Activated naive CD4-positive, alpha-beta T cell treated with anti-CD3 and anti-CD28 coated beads, Interleukin-2, amount 50 U/mL, for 72 hours (primary cell): Measurements from ENCODE around the gene NINL. TPM values are rescaled to one million over a fixed set of nuclear protein-coding genes. Genes with fewer than 3 reads are reported as not detected.
"Not testable (repeated sequence)": the region's sequence is repeated elsewhere in the genome, so short reads cannot be mapped to it uniquely, and the experiment has no call there.

Source experiments
- ATAC-seq, 2 donors: fragments of 150-1000 bp; cut with Tn5 transposase; 2 replicates each; pipeline ENCODE4 v1.10.0; 2021; ENCODE audit warnings: mild to moderate bottlenecking in 2 of 2, moderate library complexity in 2 of 2
- DNase-seq, 2 donors: peaks; one replicate each; pipeline ENCODE4 v3.0.0; 2021 to 2022; ENCODE audit warnings: low spot score in 2 of 2
- H3K27ac Mint-ChIP-seq, 2 donors: one replicate each; pipeline ENCODE4 v1.8.0; 2022; ENCODE audit warnings: mild to moderate bottlenecking in 2 of 2, mixed read lengths in 2 of 2
- H3K36me3 Mint-ChIP-seq, 2 donors: one replicate each; pipeline ENCODE4 v1.8.0; 2022; ENCODE audit warnings: mixed read lengths in 2 of 2
- H3K9me3 Mint-ChIP-seq, 2 donors: one replicate each; pipeline ENCODE4 v1.8.0; 2022; ENCODE audit warnings: mixed read lengths in 2 of 2
- total RNA-seq, 2 donors: library from RNA; stranded (reverse); gene quantifications; one replicate each; pipeline ENCODE4 v1.2.3, GENCODE V29; 2022

Gene NINL
- total RNA-seq, 2 donors from 2014 or later, result 3.2 to 5.5 TPM

DNA sequence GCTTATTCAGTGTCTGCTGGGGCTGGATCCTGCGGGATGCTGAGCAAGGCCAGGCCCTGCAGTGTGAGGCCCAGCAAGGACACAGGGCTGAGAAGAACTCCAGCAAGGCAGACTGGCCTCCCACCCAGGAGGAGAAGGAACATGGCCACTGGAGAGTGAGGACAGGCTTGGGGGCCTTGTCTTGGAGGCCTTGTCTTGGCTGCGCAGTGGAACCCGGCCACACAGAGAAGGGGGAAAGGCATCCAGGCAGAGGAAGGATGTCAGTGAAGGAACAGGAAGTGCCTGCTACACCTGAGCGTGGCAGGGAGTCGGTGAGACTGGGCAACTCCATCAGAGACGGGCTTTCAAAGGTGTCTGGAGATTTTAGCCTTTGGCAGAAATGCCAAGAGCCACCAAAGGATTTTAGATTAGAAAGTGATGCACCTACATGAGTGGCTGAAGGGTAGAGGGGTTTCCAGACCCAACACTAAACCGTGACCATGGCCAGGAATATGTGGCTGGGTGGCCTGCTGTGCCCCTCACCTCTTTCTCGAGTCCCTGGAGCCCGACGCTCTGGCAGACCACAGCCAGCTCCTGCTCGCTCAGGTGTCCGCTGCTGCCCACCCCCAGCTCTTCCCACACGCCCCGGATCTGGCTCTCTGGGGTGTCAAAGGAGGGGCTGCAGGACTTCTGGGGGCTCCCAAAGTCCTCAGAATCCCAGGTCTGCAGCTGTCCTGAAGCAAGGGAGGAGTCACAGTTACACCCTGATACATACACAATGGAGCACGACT is 80.8 kb downstream of the NINL start:
- DNase-seq (no peak), ATAC-seq (no peak)
- Mint-ChIP-seq H3K27ac (peak overlapping the region; percentile 22 to 48), H3K36me3 (peaks cover 0 to 7% of the 10 kb centered on the region in 2 donors), H3K9me3 (no peaks in the 10 kb centered on the region)

DNA sequence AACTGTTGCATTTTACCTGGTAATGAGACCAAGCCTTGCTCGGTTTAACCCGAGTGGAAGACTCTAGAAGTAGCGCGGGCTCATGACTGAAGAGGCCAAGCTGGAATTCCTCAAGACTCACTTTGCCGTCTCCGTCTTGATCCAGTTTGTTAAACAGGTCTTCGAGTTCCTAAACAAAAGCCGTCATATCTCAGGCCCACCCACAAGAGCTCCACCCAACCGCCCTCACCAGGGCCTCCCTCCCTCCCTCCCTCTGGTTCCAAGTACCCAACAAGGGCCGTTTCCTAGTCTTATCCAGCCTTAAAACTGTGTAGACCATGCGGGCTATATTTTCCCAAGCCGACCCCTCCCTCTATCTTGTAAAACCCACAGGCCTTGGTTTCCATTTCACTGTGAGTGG is 81.4 kb downstream of the NINL start:
- DNase-seq (no peak), ATAC-seq (no peak)
- Mint-ChIP-seq H3K9me3 (no peaks in the 10 kb centered on the region), H3K27ac (peak overlapping the region in 1 of 2 donors; percentile 84), H3K36me3 (peaks cover 0 to 2% of the 10 kb centered on the region in 2 donors)

GRCh38 chr20:25503051-25503639 is 82.2 kb downstream of the NINL start:
- not testable (repeated sequence) for H3K27ac Mint-ChIP-seq, H3K36me3 Mint-ChIP-seq, H3K9me3 Mint-ChIP-seq, ATAC-seq, DNase-seq

GRCh38 chr20:25500880-25501351 is 84.4 kb downstream of the NINL start:
- H3K27ac Mint-ChIP-seq, result peak overlapping the region in 1 of 2 donors; percentile 55
- DNase-seq (no peak), ATAC-seq (no peak)
- H3K36me3 Mint-ChIP-seq, result no peaks in the 10 kb centered on the region
- no peaks in the 10 kb centered on the region for H3K9me3 Mint-ChIP-seq

DNA sequence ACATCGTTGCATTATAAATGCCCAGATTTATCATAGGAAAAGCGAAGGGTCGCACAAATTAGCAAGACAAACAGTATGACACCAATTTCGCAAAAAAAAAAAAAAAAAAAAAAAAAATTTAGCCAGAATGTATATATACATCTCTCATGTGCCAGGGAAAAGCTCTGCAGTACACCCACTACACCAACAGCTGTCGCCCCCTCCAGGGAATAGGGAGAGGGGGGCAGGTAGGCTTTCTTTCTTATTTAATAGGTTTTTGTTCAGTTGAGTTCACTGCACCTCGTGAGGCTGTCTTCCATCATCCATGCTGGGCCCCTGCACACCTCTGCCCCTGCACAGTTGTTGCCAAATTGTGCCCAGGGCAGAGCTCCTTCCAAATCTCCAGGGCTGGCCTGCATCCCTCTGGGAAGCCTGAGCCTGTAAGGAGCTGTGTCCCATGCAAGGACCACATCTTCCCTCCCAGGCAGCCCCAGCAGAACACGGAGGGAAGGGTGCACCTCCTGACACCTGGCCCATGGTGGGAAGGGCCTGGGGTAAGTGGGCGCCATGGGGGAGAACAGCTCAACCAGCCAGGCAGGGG is 85.4 kb downstream of the NINL start:
- Mint-ChIP-seq H3K27ac (no peak overlapping the region), H3K9me3 (no peaks in the 10 kb centered on the region), H3K36me3 (no peaks in the 10 kb centered on the region)
- DNase-seq (no peak), ATAC-seq (no peak)

GRCh38 chr20:25499031-25499430 is 86.3 kb downstream of the NINL start:
- Mint-ChIP-seq H3K9me3 (no peaks in the 10 kb centered on the region), H3K27ac (no peak overlapping the region), H3K36me3 (no peaks in the 10 kb centered on the region)
- DNase-seq, result no peak
- ATAC-seq, result no peak

DNA sequence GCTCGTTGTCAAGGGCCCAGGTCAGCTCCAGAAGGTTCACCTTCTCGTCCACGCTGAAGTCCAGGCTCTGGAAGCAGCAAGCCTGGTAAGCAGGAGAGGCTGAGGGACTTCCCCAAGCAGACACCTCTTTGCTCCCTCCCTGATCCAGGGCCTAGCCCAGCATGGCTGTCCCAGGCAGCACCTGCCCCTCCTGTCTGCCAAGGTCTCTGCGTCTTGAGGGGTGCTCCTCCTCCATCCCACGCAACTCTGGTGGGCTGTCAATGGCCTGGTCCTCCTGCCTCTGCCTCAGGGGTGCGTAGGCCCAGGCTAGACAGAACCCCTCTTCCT is 87.1 kb downstream of the NINL start:
- ATAC-seq (no peak), DNase-seq (no peak)
- no peaks in the 10 kb centered on the region for H3K9me3 Mint-ChIP-seq
- peak overlapping the region in 1 of 2 donors; percentile 66 for H3K27ac Mint-ChIP-seq
- H3K36me3 Mint-ChIP-seq, result no peaks in the 10 kb centered on the region

DNA sequence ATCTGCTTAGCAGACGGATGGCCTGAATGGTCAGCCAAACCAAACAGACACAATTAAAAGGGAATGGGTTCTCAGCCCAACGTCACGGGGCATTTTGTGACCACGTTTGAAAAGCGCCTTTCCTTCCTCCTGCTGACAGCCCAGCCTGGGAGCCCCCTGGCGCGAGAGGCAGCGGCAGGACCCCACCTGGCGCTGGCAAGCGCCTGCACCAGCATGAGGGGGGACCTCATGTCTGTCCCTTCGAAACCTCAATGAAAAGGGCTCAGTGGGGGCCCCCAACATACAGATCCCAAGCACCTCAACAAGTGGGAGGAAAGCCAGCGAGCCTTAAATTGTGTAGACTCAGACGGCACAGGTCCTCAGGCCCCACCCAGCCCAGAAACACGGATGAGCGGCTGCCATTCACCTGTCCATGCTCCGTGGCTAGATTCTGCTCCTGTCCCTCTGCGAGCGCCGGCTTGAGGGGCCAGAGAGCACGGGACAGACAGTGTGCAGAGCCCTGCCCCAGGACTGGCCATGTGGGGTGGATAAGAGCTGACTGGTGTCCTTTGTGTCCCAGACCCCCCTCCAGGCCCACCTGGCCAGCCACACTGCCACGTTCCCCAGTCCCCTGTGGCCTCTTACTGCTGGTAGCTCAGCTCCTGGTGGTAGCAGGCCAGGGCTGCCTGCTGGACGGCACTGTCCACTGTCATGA is 87.6 kb downstream of the NINL start:
- Mint-ChIP-seq H3K36me3 (no peaks in the 10 kb centered on the region), H3K27ac (no peak overlapping the region), H3K9me3 (no peaks in the 10 kb centered on the region)
- no peak for ATAC-seq
- DNase-seq, result no peak

DNA sequence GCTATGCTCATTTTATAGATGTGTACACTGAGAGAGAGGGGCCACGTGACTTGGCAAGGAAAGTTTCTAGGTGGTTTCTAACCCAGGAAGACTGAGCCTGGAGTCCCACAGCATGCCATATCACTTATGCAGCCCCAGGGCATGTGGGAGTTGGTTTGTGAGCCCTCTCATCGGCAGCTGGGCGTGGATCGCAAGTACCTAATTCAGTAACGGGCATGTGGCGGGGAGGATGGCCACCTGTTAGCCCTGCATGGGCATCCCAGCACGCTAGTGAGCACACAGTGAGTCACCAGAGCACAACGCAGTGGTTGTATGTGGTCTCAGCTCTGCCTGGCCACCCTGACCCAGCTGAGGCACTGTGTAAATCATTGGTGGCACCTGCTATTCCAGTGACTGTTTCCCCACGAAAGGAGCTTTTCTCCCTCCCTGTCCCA is 88.3 kb downstream of the NINL start:
- DNase-seq (no peak), ATAC-seq (no peak)
- H3K27ac Mint-ChIP-seq, result peak overlapping the region in 1 of 2 donors; percentile 87
- no peaks in the 10 kb centered on the region for H3K9me3 Mint-ChIP-seq
- H3K36me3 Mint-ChIP-seq, result no peaks in the 10 kb centered on the region

GRCh38 chr20:25496165-25496967 is 89.0 kb downstream of the NINL start:
- H3K9me3 Mint-ChIP-seq, result no peaks in the 10 kb centered on the region
- no peaks in the 10 kb centered on the region for H3K36me3 Mint-ChIP-seq
- no peak for DNase-seq
- H3K27ac Mint-ChIP-seq, result peak overlapping the region in 1 of 2 donors; percentile 87
- no peak for ATAC-seq

GRCh38 chr20:25495189-25495824 is 90.0 kb downstream of the NINL start:
- no peaks in the 10 kb centered on the region for H3K9me3 Mint-ChIP-seq
- no peaks in the 10 kb centered on the region for H3K36me3 Mint-ChIP-seq
- ATAC-seq (no peak), DNase-seq (no peak)
- no peak overlapping the region for H3K27ac Mint-ChIP-seq

GRCh38 chr20:25494506-25495188 is 90.7 kb downstream of the NINL start:
- Mint-ChIP-seq H3K9me3 (no peaks in the 10 kb centered on the region), H3K36me3 (no peaks in the 10 kb centered on the region), H3K27ac (no peak overlapping the region)
- no peak for ATAC-seq
- DNase-seq, result no peak

DNA sequence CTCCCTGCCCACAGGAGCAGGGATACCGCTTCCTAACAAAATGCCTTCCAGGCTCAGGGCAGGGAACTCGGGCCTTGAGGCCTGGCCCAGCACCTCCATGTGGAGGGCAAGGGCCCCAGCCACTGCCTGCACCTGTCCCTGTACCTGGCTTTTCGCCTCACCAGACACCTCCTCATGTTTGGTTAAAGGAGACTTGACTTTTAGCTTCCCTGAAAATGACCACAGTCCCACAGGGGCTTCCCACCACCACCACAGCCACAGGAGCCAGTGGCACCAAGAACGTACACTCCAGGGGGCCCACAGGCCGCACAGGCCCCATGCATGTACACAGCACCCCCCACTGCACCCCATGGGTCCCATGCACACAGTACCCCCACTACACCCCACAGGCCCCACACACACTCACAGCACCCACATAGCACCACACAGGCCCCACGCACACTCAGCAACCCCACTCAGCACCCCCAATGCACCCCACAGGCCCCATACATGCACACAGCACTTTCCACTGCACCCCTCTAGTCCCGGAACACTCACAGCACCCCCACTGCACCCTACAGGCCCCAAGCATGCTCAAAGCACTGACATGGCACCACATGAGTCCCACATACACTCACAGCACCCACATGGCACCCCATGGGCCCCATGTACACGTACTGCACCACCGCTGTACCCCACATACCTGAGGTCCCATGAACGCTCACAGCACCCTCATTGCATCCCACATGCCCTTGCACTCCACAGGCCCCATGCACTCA is 91.4 kb downstream of the NINL start:
- no peak overlapping the region for H3K27ac Mint-ChIP-seq
- H3K36me3 Mint-ChIP-seq, result no peaks in the 10 kb centered on the region
- DNase-seq, result no peak
- no peak for ATAC-seq
- H3K9me3 Mint-ChIP-seq, result no peaks in the 10 kb centered on the region

- Mint-ChIP-seq H3K27ac (no peak overlapping the region), H3K36me3 (no peaks in the 10 kb centered on the region), H3K9me3 (no peaks in the 10 kb centered on the region)
- ATAC-seq (no peak), DNase-seq (no peak)
Measured at GRCh38 chr20:25493137-25493536, 92.2 kb downstream of the NINL start.

DNA sequence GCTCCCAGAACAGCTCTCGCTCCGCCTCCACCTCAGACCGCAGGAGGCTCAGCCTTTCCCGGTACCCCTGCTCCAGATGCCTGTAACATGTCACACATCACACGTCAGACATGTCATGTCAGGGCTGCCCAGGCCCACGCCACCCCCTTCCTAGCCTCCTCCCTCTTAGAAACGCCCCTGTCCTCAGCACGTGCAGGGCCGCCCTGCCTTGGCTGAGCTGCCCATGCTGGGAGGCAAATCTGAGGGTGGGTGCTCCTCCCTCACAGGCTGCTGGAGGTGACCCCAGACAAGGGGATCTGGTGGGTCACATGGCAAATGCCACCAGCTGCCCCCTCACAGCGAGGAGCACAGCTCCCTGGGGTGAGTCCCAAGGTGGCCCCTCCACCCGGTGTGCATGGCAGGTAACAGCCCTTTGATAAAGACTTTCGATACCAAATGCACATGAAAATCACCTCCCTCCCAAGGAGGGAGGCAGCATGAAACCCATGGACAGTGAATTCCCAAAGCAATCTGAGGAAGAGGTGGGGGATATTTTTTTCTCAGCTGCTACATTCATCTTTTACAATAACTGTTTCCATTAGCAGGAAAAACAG is 93.8 kb downstream of the NINL start:
- Mint-ChIP-seq H3K27ac (no peak overlapping the region), H3K36me3 (no peaks in the 10 kb centered on the region), H3K9me3 (no peaks in the 10 kb centered on the region)

More for the DNA sequence above, 93.8 kb downstream of the NINL start:
- ATAC-seq (no peak), DNase-seq (no peak)
